GM12872 (cell line): ENCODE data around the gene DTNB.

Experiments
- TF ChIP-seq, protein P1 (sequence below): IDR thresholded peaks from 3 replicates; pipeline ENCODE4 v1.5.1; 2011; ENCODE audit warnings: low read depth, mild to moderate bottlenecking, low read length, moderate library complexity; ENCODE audit not compliant: insufficient read depth

DTNB gene

DNA sequence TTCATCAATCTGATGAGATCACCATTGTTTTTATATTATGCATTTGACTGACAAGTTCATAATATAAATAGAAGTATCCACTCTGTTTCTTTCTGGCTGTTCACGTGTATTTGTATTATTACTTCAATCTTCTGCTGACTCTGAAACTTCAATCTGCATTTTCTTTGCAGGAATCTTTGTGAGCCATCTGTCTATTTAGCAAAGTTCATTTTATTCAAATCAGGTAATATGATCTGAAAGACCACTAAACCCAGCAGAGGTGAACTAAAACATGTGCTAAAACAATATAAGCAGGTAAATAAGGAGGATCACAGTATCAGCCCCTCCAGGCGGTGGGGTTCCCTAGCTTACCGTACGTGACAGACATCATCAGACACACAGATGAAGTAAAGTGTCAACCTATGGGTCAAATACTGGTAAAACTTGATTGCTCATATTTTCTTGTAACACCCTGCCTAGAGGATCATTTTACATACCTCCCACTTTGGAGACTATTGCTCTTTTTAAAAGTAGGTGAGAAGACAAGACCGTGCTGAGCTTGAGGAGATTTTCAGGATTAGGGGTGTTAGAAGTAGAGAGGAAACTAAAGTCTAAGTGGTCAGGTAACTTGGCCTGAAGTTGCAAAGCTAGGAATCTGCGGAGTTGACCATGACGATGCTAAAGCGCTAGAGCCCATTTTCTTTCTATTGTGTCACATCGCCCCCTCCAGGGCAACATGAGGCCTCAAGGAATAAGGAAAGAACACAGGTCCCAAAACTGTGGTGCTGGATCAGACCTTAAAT lies 9.0 kb downstream of the DTNB start:
- TF ChIP-seq, protein P1, sequence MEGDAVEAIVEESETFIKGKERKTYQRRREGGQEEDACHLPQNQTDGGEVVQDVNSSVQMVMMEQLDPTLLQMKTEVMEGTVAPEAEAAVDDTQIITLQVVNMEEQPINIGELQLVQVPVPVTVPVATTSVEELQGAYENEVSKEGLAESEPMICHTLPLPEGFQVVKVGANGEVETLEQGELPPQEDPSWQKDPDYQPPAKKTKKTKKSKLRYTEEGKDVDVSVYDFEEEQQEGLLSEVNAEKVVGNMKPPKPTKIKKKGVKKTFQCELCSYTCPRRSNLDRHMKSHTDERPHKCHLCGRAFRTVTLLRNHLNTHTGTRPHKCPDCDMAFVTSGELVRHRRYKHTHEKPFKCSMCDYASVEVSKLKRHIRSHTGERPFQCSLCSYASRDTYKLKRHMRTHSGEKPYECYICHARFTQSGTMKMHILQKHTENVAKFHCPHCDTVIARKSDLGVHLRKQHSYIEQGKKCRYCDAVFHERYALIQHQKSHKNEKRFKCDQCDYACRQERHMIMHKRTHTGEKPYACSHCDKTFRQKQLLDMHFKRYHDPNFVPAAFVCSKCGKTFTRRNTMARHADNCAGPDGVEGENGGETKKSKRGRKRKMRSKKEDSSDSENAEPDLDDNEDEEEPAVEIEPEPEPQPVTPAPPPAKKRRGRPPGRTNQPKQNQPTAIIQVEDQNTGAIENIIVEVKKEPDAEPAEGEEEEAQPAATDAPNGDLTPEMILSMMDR, result peak; percentile 78

DNA sequence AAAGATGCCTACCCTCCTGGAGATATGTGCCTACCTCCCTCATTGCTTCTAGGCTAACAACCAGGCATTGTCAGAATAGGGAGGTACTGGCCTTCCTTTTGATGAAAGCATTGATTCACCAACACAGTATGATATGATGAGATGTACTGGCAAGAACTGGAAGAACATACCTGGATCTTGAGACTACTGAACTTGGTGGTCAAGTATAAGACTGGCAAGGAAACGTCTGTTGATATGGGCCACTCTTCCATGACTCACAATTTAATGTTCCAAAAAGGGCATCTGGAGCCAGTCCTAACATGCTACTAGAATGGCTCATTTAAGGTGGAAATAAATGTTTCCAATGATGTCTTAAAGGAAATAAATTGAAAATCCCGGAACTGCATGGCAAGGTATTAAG lies 18.1 kb downstream of the DTNB start:
- TF ChIP-seq, protein P1, result no peak

DNA sequence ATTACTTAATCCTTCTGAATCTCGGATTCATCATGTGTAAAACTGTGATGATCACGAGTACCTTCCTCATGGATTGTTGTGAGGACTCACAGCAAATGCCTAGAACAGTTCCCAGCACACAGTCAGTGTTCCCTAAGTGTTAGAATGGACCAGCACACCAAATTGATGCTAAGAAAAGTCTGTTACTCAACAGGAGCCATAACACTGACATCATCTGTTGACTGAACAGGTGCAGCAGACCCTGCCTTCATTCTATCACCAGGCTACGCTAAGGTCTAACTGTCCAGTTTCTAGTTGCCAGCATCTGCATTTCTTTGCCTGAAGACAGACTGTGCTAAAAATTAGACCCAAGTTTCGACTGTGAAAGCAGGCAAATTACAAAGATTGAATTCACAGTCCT lies 18.6 kb downstream of the DTNB start:
- TF ChIP-seq, protein P1, result no peak

DNA sequence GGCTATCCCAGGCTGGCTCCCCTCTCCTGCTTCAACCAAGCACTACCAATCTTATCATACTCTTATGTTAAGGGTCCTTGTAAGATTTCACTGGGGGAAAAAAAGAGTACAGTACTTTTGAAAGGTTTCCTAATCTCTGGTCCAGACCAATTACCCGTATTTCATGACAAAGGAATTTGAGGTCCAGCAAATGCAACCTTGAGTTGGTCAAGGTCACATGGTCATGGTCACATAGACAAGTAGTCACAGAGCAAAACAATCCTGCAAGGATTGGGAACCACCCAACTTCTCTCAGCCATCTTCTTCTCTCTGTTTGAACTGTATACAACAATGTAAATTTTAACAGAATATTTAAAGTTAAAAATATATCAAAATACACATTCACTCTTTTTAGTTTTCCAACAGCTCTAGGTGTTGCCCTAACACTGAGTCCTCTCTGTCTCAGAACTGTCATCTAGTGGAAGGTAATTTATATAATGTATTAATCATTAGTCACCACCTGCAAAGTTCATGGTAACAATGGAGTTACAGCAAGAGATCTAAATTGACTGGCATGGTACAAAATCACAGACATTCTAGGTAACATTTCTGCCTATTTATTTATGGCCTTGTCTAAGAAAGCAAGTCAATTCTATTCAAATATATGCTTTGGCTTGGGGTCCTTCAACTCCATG lies 21.5 kb downstream of the DTNB start:
- TF ChIP-seq, protein P1, result no peak

DNA sequence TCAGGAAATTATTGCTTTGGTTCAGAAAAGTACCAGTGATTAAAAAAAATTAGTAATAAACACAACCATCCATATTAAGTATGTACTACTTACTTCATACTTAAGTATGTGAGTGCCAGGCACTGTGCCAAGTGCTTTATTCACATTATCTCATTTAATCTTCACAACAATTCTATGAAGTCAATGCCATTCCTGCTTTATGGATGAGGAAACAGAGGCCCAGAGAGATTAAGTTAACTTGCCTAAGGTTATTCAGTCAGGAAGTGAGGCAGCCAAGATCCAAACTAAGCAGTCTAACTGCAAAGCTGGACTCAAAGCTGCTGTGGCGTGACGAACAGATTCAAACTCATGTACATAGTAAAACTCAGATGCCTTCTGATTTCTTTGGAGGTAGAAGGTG lies 22.3 kb downstream of the DTNB start:
- TF ChIP-seq, protein P1, result no peak

DNA sequence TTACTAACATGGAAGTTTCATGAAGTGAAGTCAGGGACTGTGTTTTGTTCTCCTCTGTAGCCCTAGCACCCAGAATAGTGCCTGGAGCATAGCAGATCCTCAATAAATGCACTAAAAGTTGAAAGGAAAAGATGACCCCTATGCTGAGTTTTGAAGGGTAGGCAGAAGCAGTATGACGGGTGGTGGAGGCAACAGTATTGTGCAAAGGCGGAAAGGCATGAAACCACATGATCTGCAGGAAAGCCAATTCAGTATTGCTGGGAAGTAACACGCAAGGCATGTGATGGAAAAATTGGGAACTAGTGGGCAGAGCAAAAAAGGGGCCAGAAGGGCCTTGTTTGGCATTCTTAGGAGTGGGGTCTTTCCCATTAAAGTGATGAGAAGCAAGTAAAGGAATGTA lies 23.1 kb downstream of the DTNB start:
- TF ChIP-seq, protein P1, result no peak

DNA sequence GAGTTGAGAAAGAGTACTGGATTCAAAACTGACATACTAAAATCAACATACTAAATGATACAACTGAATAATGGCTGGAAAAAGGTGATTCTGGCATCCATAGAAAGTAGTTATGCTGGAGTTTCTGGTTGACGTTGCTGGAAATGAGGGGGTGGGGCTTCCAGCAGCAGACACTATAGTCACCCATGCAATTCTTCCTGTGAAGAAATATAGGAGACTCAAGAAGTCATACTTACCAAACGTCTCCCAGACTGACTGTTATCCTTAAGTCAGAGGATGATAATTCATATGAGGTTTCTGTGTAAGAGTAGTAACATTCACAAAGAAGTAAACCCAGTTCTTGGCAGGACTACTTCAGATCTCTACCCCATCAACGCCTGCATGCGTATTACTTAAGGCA lies 23.6 kb downstream of the DTNB start:
- TF ChIP-seq, protein P1, result no peak
